Peyer's patch (tissue), 4 donors: ENCODE results near the gene DUSP7.

Source experiments
- CTCF ChIP-seq, 6 experiments: fragments of 450-650 bp in 4 of 6; fragments of 200-600 bp in 2 of 6; sonication (generic) in 1 of 6; IDR thresholded peaks; one replicate each; pipeline ENCODE4 v1.5.1; 2017 to 2019; ENCODE audit warnings: antibody characterized with exemption in 6 of 6, mild to moderate bottlenecking in 3 of 6, moderate library complexity in 1 of 6
- POLR2A ChIP-seq, 2 donors: fragments of 450-650 bp; IDR thresholded peaks; one replicate each; pipeline ENCODE4 v1.5.1; 2017; ENCODE audit warnings: antibody characterized with exemption in 2 of 2, mild to moderate bottlenecking in 2 of 2, moderate library complexity in 2 of 2

- TF ChIP-seq CTCF (IDR thresholded peaks at IDR 0.05) = no peak
- no peak for TF ChIP-seq POLR2A (IDR thresholded peaks at IDR 0.05)
Measured at GRCh38 chr3:52079958-52080357, 23.6 kb upstream of the DUSP7 start.
